Lower leg skin (tissue), 3 donors: Measurements from ENCODE around the gene EIF4A2.

Experiments used
- POLR2A ChIP-seq, 2 donors: fragments of 450-650 bp; IDR thresholded peaks; one replicate each; pipeline ENCODE4 v1.6.1; 2016 to 2017; ENCODE audit warnings: antibody characterized with exemption in 2 of 2, mild to moderate bottlenecking in 1 of 2, moderate library complexity in 1 of 2
- TF ChIP-seq, protein P1 (sequence below), 3 donors: fragments of 450-650 bp; IDR thresholded peaks; one replicate each; pipeline ENCODE4 v1.5.1; 2016; ENCODE audit warnings: antibody characterized with exemption in 3 of 3, mild to moderate bottlenecking in 3 of 3, moderate library complexity in 2 of 3

DNA sequence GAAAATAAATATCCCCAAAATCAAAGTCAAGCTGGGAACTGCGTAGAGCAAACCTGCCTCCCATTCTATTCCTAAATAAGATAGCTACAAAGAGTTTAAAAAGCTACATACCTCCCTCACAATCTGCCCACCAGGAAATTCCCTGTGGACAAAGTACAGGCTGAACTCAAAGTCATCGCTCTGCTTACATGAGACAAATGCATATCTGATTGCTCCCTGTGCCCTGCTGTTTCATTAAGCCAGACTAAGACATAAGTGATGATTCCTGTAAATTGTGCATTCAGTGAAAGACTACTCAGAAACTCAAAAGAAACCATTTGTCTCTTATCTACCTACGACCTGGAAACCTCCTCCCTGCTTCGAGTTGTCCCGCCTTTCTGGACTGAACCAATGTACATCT lies 28.5 kb upstream of the EIF4A2 start:
- TF ChIP-seq, protein P1, sequence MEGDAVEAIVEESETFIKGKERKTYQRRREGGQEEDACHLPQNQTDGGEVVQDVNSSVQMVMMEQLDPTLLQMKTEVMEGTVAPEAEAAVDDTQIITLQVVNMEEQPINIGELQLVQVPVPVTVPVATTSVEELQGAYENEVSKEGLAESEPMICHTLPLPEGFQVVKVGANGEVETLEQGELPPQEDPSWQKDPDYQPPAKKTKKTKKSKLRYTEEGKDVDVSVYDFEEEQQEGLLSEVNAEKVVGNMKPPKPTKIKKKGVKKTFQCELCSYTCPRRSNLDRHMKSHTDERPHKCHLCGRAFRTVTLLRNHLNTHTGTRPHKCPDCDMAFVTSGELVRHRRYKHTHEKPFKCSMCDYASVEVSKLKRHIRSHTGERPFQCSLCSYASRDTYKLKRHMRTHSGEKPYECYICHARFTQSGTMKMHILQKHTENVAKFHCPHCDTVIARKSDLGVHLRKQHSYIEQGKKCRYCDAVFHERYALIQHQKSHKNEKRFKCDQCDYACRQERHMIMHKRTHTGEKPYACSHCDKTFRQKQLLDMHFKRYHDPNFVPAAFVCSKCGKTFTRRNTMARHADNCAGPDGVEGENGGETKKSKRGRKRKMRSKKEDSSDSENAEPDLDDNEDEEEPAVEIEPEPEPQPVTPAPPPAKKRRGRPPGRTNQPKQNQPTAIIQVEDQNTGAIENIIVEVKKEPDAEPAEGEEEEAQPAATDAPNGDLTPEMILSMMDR (IDR thresholded peaks at IDR 0.05) = no peak
- no peak for TF ChIP-seq POLR2A (IDR thresholded peaks at IDR 0.05)
